Stimulated activated CD4-positive, alpha-beta T cell treated with anti-CD3 and anti-CD28 coated beads, Interleukin-12 subunit alpha, Interleukin-12 subunit beta, amount 100 ng/mL, for 4 hours (primary cell): Measurements from ENCODE around the gene PRKACB.
"Not testable (repeated sequence)": the region's sequence is repeated elsewhere in the genome, so short reads cannot be mapped to it uniquely, and the experiment has no call there.

Experiments used
- DNase-seq: peaks from one replicate; pipeline ENCODE4 v3.0.0-alpha.2; 2020

Gene PRKACB

DNA sequence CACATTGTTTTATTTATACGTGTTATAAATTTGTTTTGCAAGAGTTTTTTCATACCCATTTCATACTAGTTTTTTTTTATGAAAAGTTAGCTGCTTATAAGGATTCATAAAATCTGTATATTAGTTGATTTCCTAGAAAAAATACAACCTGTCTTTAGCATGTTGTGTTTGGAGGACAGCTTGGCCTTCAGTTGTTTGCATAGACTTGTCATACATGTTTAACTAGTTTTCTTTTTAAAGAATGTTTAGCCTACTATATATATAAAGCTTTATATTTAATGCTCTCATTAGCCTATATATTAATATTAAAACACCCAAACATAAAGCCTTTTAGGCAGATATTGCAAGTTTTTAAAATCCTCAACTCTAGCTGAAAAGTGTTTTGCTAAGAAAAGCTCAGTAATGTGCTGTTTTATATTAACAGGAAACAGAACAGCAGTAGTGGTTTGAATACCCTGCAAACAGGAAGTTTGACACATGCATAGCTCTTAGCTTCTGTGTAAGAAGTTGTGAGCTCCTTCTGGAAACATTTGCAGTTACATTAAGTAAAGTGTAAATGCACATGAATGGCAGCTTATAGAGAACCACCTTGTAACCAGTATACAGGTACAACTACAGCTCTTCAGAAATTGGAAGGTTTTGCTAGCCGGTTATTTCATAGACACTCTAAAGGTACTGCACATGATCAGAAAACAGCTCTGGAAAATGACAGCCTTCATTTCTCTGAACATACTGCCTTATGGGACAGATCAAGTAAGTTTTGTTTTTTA lies at the start of gene PRKACB:
PRKACB (plus strand) TSS at position 476 of the 770 bp plus-strand sequence; CDS start at position 567, 91 bp downstream.
- DNase-seq: no peak

DNA sequence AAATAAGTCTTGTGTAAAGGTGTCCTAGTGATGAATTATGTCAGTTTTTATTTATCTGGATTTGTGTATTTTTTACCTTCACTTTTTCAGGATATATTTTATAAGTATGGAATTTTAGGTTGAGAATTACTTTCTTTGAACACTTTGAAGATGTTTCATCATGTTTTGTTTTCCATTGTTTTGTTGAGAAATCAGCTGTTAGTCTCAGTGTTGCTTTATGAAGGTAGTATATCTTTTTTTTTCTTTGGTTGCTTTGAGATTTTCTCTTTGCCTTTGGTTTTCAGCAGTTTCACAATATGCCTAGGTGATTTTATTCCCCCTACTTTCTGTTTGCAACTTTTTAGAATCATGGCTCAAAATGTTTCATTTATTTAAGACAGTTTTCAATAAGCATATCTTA lies 48.8 kb upstream of the PRKACB start:
- DNase-seq: no peak

- DNase-seq: no peak
Observed at GRCh38 chr1:84096176-84096575, 47.9 kb upstream of the PRKACB start.

DNA sequence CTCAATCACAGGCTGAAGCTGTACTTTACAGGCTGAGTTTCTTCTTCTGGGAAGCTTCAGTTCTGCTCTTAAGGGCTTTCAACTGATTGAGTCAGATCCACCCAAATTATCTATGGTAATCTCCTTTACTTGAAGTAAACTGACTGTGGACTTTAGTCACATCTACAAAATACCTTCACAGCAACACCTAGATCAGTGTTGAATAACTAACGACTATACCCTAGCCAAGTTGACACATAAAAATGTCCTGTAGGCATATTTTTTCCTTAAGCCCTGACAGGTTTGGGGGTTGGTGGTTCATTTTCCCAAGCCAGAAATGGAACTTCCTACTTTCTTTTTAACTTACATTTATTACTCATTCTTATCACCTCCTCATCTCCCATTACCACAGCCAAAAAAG lies 42.9 kb upstream of the PRKACB start:
- no peak for DNase-seq

GRCh38 chr1:84103197-84103992 lies 40.7 kb upstream of the PRKACB start:
- no peak for DNase-seq

- not testable (repeated sequence) for DNase-seq
Observed at GRCh38 chr1:84107538-84107937, 36.5 kb upstream of the PRKACB start.

- DNase-seq: no peak
Observed at GRCh38 chr1:84107955-84108354, 36.1 kb upstream of the PRKACB start.

DNA sequence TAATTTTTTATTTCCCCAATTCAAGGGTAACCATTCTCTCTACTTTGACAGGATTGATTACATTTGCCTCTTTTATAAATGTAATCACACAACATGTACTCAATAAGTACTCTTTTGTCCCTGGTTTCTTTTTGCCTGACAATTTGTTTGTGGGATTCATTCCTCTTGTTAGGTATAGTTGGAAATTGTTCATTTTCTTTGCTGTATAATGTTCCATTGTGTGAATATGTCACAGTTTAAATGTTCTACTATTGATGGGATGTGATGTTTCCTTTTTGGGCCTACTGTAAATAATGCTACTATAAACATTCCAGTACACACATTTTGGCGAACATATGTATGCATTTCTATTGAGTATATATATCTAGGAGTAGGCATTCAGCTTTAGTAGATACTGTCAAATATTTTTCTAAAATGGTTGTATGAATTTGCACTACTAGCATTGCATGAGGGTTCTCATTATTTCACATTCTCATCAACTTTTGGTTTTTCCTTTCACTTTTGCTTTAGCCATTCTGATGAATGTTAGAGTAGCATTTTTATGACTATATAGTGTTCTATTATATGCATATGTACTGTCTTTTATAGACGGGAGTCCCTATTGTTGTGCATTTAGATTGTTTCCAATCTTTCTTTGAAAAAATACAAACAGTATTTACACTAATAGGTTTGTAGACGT lies 35.0 kb upstream of the PRKACB start:
- no peak for DNase-seq

DNA sequence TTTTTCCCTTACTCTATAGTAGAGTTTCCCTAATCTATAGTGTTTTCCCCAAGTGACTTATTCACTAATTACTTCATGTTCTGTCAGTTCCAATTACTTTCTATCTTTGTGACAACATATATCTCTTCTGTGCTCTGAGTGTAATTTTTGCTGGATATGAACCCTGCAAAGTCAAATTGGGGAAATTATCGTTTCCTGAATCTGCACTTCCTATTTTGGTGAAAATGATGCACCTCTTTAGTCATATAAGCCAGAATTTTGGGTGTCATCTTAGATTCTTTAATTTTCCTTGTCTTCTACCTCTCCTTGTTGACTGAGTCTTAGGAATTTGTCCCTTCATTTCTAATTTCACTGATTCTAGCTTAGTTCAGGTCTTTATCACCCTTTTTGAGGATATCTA lies 33.4 kb upstream of the PRKACB start:
- DNase-seq: no peak

- DNase-seq: no peak
Observed at GRCh38 chr1:84116558-84116957, 27.5 kb upstream of the PRKACB start.

DNA sequence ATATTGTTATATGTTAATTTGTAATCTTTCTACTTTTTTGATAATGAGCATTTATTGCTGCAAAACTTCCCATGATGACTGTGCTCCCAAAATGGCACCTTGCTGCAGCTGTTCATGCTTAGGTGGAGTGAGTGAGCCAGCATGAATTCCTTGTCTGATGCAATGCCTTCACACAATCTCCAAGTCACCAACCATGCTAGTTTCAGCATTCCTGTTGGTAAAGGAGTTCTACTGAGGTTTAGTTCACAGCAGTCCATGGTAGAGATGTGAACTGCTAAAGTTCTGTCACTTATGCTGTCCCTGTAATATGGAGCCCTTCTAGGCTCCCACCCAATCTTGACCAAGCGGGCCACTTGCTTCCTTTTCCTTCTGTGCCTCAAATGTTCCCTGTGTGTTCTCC lies 26.2 kb upstream of the PRKACB start:
- no peak for DNase-seq

- DNase-seq: no peak
Observed at GRCh38 chr1:84121360-84121759, 22.7 kb upstream of the PRKACB start.

GRCh38 chr1:84122780-84123382 lies 21.2 kb upstream of the PRKACB start:
- peak; percentile 47 for DNase-seq

DNA sequence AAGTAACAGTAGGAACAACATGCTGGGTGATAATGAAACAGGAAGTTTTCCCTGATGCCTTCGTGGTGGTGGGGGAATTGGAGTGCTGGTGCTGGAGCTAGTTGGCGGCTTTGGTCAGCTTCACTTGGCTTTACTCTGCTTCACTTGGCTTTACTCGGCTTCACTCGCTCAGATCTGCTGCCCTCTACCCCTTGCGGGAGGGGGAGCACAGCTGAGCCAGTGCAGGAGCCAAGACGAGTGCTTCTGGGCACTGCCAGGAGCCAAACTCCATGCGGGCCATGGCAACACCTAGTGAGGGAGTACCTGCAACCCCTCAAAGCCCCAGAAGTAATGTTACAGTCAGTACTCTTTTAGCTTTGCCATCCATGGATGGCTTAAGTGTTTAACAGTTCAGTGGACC lies 10.6 kb upstream of the PRKACB start:
- DNase-seq: no peak

DNA sequence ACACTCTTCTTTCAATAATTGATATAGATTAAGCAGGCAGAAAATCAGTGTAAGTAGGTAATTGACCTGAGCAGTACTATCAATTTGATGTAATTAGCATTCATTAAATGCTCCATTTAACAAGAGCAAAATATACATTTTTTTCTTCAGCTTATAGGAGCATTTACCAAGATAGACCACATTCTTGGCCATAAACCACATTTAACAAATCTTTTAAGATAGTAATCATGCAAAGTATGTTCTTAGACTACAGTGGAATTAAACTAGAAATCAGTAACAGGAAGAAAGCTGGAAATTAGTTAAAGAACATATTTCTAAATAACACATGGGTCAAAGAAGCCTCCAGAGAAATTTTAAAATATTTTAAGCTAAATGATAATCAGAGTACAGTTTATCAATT lies 8.7 kb upstream of the PRKACB start:
- no peak for DNase-seq

GRCh38 chr1:84141182-84142003 lies 2.7 kb upstream of the PRKACB start:
- no peak for DNase-seq

DNA sequence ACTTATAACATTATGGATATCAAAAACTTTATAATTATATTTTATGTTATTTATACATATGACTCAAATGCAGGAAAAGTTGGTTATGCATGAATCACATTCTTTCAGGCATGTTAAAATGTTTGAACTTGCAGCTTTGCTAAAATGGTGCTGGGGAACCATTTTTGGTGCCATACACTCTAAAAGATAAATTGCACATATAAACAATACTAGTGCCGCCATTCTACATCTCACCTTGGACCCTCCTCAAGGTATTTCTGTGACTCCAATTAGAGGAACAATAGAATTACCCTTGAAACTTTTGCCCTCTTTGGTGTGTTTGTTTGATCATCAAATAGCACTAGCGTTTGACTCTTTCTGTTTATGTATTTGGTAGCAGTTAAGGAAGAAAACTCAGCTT lies 997 bp downstream of the PRKACB start:
- DNase-seq: no peak

DNA sequence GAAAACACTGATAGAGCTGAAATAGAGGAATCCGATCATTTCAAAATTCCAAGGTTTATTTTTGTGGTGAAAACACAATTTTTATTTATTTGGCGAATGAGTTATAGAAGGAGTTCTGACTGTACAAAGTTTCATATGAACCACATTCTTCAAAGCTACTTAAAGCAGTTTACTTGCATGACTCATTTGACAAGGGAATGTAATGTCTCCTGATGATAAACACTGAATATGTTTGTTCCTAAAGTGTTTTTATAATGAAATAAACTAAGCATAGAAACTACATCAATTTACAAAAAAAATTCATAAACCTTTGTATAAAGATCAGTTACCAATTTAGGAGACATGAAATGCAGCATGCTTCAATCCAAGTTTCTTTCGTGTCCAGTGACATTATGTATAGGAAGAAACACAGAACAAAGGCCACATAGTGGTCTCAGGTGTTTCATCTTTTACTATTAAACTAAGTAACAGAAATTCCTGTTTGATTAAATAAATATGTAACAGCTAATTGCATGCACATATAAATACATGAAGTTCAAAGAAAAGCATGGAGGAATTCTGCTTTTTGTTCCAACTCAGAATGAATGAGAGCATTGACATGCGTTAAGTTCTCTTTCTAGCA lies 2.5 kb downstream of the PRKACB start:
- DNase-seq: no peak

GRCh38 chr1:84148758-84149157 lies 4.7 kb downstream of the PRKACB start:
- no peak for DNase-seq

- no peak for DNase-seq
Observed at GRCh38 chr1:84152649-84153056, 8.6 kb downstream of the PRKACB start.

DNA sequence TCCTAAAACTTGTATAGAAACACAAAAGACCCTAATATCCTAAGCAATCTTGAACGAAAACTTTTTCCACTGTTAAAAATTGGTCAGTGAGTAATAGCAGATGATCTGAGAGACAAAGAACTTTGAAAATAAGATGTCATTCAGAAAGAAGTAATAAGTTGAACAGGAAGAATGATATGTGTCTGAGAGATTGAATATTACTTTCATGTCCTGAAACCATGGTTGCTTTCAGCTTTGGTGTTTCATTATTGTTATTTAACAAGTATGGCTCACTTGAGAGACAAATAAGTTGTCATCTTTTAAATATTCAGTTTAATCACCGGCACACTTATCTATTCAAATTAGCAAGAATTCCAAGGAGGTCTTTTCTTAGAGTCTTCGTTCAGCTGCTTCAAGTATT lies 11.4 kb downstream of the PRKACB start:
- no peak for DNase-seq

DNA sequence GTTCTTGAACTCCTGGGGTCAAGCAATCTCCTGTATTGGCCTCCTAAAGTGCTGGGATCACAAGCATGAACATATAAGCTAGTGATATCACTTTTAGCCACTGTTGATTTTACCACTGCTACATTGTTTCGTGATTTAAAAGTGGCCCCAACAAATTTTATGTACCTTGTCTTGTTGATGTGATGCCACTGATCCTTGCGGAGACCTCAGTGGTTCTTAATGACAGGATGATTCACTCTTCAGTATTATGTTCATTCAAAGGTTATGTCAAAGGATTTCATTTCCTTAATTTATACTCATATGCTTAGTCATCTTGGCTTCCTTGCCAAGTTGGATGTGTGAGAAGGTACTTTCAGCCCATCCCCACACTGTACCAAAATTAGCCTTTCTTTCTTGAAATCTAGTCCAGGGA lies 12.1 kb downstream of the PRKACB start:
- DNase-seq: no peak
